Stimulated activated CD4-positive, alpha-beta T cell treated with anti-CD3 and anti-CD28 coated beads, Interleukin-2, amount 100 ng/mL, for 24 hours (primary cell): ENCODE results near the gene SFMBT2.
A peak's percentile ranks its signal among the peaks of the same experiment; 100 is the strongest.

Experiments
- DNase-seq, 2 donors: peaks; one replicate each; pipeline ENCODE4 v3.0.0-alpha.2; 2020

Gene SFMBT2

DNA sequence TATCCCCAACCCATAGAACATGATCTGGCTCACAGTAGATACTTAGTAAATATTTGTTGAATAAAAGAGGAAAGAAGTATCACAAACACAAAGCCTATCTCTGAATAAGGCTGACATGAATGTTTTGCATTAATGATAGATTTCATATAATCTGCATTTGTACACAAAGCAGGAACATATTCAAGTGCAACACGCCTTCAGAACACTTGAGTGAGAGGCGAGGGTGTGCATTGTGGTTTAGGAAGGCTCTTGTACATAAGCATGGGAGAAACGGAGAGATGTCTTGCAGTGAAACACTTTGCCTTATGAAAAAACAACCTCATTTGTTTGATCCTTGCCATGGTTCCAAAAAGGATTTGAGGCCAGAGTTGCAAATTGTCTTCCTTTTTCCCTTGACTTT, 14.1 kb upstream of the SFMBT2 start:
- DNase-seq = no peak

DNA sequence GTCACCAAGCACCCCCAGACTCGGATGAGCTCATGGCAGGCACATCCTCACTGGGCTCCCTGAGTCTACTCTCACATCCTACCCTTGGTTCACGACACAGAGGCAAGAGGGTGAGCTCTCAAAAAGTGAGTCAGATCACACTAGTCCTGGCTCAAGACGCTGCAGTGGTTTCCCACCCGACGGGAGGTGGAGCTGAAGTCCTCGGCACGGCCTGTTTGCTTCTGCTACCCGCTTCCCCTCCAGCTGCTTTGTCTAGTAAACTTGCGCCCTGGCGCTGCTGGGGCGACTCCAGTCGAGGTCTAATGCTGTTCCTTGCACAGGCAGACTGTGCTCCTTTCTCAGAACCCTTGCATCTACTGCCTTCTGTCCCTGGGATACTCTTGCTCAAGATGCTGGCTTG, 13.5 kb upstream of the SFMBT2 start:
- peak in 1 of 2 donors; percentile 11 for DNase-seq

DNA sequence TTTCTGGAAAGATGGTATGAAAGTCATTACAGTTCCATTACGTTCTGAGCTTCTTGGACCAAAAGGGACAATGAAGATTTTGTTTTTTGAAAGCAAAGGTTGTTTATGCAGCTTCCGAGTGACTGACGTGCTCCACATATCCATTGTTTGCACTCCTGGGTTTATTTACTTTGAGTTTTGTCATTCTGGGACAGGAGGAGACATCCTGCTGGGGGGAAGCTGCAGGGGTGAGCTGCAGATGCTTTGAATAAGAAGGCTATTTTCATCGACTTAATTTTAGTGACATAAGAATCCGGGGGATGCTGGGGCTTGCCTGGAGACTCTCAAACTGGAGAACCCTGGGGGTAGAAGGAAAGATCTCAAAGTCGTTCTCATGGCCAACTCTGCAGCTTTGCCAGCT, 12.7 kb upstream of the SFMBT2 start:
- no peak for DNase-seq

DNA sequence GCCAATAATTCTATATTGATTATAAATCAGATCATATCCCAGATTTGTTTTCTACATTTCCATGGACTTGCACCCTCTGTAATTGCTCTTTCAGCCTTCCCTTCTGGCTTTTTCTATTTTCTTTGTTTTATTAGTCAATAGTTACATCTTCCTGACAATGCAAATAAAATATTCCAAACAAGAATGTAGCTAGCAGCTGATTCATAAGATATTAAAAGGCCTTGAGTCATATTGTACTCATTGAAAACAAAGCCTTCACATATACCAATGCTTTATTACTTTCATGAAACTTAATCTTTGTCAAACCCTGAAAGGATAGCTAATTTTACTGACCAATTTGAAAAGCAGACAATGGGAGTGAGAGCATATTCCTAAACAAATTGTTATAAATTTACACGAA, 10.7 kb upstream of the SFMBT2 start:
- no peak for DNase-seq

DNA sequence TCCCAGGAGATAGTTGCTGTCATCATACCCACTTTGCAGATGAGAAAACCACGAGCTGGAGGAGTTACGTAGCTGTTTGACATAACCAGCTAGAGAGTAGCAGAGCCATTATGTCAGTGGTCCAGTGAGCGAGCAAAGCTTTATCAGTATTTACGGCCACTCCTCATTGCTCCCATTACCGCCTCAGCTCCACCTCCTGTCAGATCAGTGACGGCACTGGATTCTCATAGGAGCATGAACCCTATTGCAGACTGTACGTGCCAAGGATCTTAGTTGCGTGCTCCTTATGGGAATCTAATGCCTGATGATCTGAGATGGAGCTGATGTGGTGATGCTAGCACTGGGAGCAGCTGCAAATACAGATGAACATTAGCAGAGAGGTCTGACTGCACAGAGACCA, 9.2 kb upstream of the SFMBT2 start:
- no peak for DNase-seq

DNA sequence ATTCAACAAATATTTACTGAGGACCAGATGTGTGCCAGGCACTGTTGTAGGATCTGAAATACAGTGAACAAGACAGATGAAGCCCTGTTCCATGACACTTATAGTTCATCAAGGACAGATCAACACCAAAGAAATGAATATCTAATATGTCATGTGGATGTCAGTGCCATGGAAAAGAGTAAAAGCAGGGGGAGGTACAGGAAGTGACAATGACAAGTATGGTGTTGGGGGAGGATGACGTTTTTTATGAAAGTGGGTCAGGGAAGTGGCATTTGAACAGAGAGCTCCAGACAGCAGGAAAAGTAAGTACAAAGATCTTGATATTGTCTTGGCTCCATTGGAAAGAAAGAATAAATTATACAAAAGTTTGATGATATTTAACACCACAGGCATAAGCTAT, 7.0 kb upstream of the SFMBT2 start:
- DNase-seq = no peak

DNA sequence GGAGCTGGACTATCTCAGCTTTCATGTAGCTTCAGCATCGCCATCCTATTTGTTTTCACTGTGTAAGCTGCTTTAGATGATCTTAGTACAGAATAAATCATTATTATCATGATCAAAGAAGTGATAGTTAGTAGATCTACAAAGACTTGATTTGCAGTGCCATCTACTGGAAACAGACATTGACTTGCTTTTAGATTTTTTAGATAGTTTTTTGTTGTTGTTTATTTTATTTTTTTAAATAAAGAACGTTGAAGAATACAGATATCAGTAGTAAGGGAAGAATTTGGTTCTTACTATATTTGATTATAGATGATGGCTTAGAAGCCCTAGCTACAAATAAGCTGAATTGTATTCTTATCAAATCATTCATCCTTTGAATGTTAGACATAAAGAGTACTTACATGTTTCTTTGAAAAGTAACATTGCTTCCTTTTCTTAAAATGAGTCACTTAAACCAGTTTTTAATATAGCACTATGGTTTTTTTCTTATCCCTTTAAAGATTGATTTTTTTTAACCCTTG, 6.3 kb upstream of the SFMBT2 start:
- no peak for DNase-seq

DNA sequence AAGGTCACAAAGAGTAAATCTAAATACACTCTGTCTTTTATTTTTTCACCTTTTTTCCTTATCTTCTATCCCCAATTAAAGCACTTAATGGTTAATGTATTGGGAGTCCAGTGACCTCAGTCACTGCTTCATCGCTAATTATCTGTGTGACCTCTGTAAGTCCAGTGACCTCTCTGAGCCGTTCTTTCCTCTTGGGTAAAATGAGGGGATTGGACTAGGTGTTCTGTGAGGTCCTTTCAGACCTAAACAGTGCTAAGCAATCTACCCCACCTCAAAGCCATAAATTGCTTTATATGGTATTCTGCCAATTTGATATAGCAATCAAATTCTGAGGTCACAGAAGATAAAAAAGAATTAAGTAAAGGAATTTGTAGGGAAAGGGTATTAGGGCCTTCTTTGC, 3.9 kb upstream of the SFMBT2 start:
- DNase-seq = no peak

DNA sequence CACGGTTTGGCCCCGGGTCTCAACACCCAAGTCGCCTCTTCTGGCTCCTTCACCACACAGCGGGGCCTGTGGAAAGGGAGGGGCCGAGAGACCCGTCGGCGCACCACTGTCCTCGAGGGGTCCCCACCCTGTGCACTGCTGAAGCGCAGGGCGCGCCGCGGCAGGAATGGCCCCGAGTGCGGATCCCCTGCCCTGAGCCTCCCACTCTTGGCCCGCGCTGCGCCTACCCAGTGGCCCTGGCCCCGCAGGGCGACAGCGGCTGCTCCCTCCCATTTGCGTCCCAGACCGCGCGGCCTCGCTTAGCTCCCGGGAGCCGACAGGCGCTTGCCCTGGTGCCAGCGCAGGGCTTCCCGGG, 2.1 kb upstream of the SFMBT2 start:
- DNase-seq = no peak

DNA sequence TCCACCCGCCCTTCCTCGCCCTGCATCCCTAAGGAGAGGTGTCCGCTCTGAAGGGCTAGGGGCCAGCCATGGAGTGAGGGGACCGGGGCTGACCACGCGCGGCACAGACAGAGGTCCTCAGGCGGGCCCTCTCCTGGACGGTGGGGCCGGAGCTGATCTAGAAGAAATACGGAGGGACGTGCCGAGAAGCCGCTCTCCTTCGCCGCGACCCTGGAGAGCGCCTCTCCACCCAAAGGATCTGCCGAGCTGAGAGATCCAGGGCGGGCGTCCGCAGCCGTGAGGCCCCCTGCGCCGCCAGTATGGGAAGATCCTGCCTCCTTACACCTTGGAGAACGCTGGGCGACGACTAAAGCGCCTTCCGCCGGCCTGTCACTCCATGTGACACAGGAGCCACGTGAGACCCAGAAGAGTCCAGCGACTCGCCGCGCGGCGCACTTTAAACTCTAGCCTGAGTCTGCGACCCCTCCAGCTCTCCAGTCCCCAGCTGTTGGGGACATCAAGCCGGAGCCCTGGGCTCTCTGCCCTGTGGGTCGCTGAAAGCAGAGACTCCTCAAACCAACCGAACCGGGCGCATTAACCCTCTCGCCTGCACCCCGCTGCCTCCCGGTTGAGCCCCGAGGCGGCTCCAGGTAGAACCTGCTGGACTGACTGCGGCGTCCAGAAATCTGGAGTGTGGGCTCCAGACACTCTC, 1.5 kb upstream of the SFMBT2 start:
- DNase-seq = peak; percentile 42 to 59

DNA sequence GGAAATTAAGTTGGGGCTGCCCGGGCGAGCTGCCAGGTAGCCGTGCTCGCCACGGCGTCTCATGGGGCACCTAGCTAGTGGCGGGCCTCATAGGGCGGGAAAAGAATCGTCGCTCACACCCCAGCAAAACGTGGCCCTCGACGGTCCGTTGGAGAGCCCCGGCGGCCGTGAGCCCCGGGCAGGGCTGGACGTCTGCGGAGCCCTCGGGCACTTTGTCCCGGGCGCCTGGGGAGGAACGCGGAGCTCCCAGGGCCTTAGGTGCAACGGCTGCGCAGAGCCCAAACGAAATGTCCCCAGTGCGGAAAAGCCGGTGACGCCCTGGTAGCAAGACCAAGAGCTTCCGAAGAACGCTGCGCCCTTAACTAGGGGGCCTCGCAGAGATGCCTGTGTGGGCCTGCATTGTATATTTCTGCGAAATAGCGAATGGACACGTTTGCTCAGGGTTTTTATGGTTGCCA, 866 bp upstream of the SFMBT2 start:
- peak; percentile 35 to 37 for DNase-seq

DNA sequence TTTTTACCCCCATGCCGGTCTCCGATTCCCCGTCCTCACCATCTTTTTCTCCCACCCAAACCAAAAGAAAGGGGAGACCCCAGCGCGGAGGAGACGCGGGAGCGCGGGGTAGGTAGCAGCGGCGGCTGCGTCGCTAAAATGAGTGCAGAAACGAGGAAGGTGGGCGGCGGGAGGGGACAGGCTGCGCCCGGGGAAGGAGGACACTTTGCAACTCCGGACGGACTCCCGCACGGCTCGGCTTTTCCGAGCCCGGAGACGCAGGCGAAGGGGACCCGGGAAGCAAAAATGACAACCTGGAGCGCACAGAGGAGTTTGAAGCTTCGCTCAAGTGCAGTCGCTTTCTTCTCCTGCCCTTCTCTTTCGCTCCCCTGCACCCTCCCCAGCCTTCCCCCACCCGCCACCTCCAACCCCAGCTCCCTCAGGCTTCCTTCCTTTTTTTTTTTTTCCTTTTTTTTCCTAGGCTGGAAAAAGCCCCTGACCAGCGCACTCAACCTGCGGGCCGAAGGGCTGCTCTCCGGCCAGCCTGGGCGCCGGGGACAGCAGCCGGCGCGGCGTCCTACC, 453 bp downstream of the SFMBT2 start:
- DNase-seq = peak; percentile 60 to 61

DNA sequence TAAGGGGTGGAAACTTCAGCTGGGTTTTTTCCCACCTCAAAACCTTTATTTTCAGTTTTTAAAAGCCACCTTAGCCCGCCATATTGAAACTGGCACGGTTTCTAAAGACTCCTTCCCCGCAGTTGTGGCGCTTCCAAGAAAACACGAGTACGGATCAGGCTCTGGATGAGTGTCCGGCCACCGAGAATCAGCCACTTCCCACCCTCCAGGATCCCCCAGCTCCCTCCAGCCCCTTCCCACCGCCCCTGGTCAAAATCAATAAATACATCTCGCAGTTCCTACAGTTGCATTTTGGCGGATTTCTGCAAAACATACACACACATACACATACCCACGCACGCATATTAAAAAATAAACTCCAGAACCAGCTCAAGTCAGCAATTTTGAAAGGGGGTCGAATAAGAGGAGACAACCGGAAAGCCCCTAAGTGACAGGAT, 1.1 kb downstream of the SFMBT2 start:
- DNase-seq = peak; percentile 36 to 39

DNA sequence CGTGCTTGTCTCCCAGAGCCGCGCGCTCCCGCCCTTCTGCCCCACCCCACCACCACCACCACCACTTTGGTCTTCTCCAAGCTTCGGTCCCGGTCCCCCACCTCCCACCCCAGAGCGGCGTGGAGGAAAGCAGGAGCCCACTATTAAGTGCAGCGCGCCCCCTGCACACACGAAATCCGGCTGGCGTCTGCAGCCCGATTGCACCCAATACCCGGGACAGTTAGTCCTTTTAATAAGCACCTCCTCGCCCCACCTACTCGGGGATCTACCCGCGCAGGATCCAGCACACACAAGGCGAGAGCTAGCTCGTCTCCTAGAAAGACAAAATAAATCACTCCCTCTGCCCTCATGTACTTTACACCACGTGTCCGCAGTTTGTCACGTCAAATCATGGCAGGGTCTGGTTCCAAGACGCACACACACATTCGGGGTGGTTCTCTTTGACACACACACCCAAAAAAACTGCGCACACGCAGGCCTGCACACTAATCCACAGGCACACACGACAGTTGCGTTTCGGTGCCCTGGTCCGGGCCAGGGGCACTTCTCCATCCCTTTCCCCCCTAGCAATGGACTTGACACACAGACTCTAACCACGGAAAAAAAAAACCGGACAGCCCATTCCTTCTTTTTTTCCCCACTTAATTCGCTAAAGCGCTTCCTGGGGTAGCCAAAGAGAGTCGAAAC, 1.6 kb downstream of the SFMBT2 start:
- DNase-seq = peak; percentile 55 to 67

DNA sequence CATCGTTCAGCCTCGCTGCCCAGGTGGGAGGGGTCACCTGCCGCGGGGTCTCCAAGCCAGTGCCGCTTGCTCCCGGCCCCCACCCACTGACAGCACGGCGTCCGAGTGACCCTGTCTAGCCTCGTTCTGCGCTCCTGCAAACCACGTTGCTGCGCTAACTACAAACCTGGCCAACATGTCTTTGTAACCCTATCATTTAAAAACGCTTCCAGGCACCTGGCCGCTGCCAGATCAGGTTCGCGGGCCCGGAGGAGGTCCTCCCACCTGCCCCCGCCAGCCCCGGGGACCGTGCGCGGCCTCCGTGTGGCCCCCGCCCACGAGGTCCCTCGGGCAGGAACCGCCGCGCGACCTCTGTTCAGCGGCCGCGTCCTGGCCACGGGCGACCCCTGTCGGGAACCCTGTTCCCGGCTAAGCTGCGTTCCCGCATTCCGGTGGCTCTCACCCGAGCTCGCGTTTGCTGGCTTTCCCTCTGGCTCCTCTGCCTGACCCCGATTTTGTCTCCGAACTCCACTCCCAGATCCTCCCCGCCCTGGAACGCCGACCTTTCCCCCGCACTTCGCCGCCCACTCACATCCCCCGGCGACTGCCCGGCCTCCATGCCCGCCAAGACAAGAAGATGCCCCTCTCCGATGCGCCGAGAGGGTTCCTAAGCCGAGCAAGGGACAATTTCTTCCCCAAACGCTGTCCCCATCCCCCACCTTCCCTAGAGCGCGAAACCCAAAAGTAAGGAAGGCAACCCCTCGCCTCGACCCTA, 2.4 kb downstream of the SFMBT2 start:
- DNase-seq = peak; percentile 56 to 60

DNA sequence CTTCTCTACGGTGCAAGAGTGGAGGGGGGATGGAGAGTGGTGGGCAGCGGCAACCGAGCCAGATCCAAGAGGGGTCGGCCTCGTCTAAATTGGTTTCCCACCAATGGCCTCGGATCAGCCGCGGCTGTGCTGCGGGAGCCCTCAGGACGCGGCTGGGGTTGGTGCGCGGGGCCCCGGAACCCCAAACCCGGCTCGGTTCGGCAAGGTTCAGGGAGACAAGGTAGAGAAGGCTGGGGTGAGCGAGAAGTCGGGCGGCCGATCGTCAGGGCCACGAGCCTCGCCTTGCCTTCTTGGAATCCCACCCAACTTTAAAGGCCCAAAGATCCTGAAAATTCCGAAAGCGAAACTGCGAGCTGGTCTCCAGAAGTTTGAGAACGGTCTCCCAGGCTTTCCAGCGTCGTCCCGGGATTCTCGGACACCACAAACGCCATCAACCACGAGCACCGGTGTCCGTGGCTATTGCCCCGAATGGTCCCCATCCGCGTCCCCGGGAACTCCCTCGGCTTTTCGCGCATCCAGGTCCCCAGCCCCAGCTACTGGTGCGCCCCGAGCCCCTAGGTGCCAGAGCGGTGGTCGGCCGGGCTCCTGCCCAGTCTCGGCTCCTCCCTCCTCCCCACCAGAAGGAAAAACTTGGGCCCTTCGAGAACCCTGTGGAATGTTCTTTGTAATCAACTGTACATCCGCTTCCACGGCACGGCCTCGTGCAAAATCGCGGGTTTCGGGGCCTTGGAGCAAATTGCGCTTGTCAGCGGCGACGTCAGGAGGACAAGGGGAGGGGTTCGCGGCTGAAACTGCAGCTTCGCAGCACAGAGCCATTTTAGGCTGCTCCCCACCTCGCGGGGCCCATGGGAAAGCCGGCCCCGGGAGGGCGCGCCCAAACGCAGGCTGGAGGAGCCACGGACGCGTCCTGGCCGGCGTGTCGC, 3.2 kb downstream of the SFMBT2 start:
- peak; percentile 51 to 62 for DNase-seq

DNA sequence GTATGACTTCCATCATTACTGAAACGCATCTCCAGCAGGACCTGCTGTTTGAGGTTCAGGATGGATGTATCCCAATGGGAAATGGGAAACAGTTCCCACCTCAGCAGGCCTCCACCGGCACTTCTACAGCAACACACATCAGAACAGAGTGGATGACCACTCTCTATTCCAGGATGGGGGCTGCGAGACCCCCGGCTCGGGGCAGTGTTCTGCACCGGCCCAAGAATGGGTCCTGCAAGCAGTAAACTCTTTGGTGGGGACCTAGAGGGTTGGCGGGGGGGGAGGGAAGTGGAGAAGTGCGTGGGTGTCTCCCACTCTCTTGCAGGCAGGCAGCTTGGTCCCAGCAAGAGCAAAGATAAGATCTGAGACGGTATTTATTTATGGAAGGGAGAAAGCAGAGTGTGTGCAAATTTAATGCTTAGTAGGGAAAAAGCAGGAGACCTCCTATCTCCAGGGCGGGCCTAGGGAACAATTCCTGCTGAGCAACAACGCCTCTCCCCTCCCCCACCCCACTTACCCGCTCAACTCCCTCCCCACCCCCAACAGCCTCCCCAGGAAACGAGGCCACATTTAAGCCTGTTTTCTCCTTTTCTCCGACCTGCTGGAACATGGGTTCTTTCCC, 4.0 kb downstream of the SFMBT2 start:
- DNase-seq = no peak

DNA sequence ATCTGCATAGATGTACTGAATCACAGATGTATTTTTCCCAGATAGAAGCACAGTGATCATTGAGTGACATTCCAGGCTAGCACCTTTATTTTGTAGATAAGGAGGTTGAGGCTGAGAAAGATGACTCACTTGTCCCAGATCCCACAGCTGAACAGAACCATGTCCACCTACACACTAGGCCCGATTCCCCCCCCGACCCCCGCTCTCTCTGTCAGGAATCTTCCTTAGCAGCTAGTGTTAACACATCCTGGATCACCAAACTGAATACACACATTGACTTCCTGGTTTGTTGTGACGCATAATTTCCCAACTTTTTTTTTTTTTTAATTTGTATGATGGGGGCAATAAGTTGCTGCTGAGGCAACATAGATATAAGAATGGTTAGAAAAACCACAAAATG, 5.2 kb downstream of the SFMBT2 start:
- DNase-seq = peak in 1 of 2 donors; percentile 25

DNA sequence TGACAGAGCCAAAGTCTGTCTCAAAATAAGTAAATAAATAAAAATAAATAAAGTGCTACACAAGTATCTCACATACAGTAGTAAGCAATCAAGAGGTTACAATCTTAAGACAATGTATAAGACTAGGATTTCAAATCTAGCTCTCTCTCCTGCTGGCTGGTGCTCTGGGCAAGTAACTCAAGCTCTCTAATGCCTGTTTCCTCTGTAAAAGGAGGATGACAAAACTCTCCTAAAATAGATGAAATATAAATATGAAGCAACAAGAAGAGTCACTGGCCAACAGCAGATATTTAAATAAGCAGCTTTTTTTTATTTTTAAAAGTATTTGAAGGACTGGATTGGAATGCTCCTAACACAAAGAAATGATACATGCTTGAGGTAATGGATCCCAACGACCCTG, 7.2 kb downstream of the SFMBT2 start:
- no peak for DNase-seq

DNA sequence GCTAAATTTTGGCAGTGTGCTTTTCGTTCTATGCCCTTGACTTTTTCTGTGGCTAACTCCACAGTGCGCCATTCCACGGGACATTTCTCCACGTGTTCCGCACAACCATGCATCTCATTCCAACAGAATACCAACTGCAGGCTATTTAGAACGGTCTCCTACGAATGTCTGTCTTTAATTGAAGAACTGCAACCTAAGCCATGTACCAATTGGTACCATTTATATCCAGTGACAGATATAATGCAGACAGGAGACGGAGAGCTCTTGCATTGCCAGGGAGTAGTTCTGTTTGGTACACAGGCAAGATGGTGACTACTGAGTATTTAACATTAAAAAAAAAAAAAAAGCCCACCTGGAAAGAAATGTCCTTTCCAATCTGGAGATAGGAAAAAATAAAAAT, 9.1 kb downstream of the SFMBT2 start:
- DNase-seq = no peak

DNA sequence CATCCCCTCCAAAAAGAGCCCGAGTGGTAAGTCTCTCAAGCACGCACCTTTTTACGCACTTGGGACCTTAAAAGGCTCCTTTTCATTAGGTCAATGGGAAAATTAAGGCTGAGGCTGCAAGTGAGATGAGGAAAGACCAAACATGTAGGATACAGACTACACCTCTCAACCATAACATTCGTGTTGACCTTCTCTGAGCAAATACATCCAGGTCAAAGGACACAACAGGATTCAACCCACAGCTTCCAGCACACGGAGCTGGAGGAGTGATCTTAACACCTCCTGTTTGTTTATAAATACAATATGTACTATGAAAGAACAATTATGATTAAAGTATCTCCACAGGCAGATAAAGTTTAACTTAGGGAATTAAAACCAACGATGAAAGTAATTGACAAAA, 9.7 kb downstream of the SFMBT2 start:
- no peak for DNase-seq
